Right lung (tissue), 5 donors: Measurements from ENCODE around the gene TRPV4. TPM values are rescaled to one million over a fixed set of nuclear protein-coding genes. Genes with fewer than 3 reads are reported as not detected.
"Not testable (repeated sequence)": the region's sequence is repeated elsewhere in the genome, so short reads cannot be mapped to it uniquely, and the experiment has no call there.

ENCODE experiments used
- DNase-seq, 2 donors: peaks; one replicate each; pipeline ENCODE4 v3.0.0-alpha.2; 2013
- polyA plus RNA-seq, 5 donors: library from polyadenylated mRNA; unstranded; fragments of 120-200 nt; gene quantifications; one replicate each; pipeline versions ENCODE4 v1.2.1 to v1.2.3, GENCODE V29; 2013; ENCODE audit warnings: inconsistent platforms in 1 of 5, low replicate concordance in 1 of 5; ENCODE audit not compliant: insufficient read length in 5 of 5, insufficient read depth in 1 of 5

The TRPV4 gene
- polyA plus RNA-seq, 5 donors = 2.6 to 4.0 (median 2.8) TPM

- no peak for DNase-seq
Observed at GRCh38 chr12:109861689-109862314, 28.6 kb upstream of the TRPV4 start.

- no peak for DNase-seq
Observed at GRCh38 chr12:109860977-109861376, 27.8 kb upstream of the TRPV4 start.

DNA sequence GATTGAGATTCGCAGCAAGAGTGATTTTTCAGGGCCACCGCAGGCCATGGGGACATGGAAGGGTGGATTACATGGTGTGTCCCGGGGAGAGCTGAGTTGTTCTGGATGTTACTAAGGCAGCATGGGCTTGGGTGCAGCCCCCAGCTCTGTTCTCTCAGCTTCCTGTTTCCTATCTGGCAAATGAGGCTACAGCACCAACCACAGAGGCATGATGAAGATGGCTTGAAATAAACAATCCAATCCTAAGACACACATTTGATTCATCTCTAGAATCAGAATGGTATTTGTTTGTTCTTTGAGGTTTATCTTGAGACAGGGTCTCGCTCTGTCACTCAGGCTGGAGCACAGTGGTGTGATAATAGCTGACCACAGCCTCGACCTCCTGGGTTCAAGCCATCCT is 25.6 kb upstream of the TRPV4 start:
- no peak for DNase-seq

- DNase-seq = no peak
Observed at GRCh38 chr12:109857715-109858114, 24.5 kb upstream of the TRPV4 start.

GRCh38 chr12:109855377-109855776 is 22.2 kb upstream of the TRPV4 start:
- no peak for DNase-seq

DNA sequence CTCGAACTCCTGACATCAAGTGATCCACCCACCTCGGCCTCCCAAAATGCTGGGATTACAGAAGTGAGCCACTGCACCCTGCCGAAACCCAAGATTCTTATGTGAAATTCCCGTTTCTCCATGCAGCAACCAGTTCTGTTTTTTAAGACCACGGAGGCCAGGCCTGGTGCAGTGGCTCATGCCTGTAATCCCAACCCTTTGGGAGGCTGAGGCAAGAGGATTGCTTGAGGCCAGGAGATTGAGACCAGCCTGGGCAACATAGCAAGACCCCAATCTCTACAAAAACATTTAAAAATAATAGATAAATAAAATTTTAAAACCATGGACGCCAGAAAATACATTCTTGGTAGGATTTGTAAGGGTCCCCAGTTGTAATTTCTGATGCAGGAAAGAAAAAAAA is 17.3 kb upstream of the TRPV4 start:
- DNase-seq = not testable (repeated sequence)

- DNase-seq = no peak
Observed at GRCh38 chr12:109847142-109847735, 14.0 kb upstream of the TRPV4 start.

DNA sequence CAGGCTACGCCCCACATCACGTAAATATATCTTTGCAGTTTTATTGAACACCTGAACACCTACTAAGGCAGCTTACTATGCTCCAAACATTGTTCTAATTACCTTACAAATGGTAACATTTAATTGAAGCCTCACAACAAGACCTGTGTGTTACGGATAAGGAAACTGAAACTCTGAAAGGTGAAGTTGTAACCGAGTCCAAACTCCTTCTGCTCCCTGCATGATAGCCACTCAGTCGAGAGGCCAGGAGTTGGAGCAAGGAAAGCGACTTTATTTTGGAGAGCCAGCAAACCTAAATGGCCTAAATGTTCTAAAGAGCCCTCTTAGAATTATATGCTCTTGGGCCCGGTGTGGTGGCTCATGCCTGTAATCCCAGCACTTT is 12.6 kb upstream of the TRPV4 start:
- DNase-seq = no peak

DNA sequence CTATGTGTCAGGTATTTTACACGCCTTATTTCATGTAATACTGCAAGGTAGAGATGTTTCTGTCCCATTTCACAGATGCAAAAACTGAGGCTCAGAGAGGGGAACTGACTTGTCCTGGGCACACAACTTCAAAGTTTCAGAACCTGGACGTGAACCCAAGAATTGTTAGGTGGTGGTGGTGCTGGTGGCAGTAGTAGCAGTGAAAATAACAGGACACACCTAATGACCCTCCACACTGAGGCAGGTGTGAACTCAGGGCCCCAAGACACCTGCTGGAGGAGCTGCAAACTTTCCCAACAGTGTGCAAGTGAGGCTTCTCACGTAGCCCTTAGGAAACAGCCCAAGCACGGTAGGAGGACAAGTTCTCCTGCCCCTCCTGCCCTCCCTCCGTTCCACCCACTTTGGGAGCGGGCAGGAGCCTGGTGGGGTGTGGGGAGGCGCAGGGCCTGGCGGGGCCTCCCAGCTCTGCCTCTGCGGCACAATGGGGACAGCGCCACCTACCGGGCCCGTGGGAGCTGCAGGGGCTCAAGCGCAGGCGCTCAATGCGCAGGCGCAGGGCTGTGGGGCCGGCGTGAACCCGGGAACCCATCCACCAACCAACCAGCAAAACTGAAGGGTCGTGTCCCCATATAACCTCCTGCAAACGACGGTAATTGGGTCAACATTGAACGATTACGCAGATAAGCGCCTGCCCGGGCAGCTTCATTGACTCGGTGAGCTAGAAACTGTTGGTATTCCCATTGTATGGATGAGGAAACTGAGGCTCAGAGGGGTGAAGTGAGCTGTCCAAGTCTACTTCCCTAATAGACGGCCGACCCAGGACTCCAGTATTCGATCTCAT is 12.0 kb upstream of the TRPV4 start:
- peak; percentile 70 to 83 for DNase-seq

DNA sequence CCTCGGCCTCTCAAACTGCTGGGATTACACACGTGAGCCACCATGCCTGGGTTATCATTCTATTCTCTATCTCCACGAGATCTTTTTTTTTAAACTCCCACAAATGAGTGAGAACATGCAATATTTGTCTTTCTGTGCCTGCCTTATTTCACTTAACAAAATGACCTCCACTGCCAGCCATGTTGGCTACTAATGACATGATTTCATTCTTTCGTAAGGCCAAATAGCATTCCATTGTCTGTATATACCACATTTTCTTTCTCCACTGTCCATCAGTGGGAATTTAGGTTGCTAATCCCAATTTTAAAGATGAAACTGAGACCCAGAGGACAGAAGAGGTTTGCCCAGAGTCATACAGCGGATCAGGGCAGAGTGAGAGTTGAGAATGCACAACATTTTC is 10.9 kb upstream of the TRPV4 start:
- DNase-seq = no peak

GRCh38 chr12:109842021-109842420 is 8.8 kb upstream of the TRPV4 start:
- DNase-seq = no peak

GRCh38 chr12:109841356-109841755 is 8.2 kb upstream of the TRPV4 start:
- DNase-seq = no peak

DNA sequence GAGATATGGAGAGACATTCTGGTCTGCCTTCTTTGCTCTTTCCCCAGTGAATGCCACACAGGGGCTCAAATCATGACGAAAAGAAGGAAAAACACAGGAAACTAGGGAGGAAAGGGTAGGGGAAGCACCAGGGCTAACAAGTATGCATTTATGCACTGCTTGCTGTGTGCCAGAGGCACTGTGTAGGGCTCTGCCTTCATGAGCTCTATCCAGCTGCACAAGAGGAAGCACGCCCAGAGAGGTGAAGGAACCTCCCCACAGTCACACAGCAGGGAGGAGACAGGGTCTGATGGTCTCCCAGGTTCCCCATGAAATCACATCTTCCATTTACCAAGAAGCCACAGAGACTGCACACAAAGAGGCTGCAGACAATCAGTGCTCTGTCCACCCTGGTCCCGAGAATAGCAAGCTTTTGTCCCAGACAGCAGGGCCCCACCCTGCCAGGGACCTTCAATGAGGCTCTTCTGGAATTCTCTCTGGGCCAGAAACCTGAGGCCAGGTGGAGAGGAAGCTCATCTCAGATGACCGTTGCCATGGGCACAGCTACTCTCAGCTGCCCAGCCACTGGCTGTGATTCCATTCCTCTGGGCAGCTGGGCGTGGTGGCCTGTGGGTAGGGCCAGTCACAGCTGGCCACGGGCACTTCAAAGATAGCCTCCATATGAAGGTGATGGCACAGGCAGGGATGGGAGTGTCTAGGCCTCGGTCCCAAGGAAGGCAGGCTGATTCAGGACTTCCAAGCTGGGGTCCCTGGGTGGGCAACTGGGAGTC is 7.3 kb upstream of the TRPV4 start:
- DNase-seq = no peak

GRCh38 chr12:109839444-109839843 is 6.2 kb upstream of the TRPV4 start:
- DNase-seq = no peak

DNA sequence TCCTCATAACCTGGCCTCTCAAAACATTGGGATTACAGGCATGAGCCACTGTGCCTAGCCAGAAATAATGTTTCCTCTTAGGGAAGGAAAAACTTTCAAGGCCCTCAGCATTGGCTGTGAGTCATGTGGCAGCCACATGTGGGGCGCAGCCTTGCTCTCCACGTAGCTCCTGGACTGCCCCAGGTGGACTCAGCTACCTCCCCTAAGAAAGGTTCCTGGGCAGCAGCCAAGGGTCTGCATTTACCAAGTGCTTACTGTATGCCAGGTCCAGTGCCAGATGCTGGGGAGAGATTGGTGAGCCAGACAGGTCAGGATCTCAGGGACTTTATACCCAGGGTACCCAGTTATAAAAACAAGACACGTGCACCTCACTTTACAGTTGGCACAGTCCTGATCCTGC is 3.7 kb upstream of the TRPV4 start:
- no peak for DNase-seq

GRCh38 chr12:109835827-109836226 is 2.6 kb upstream of the TRPV4 start:
- no peak for DNase-seq

GRCh38 chr12:109832541-109833306 is 474 bp downstream of the TRPV4 start:
- no peak for DNase-seq

- no peak for DNase-seq
Observed at GRCh38 chr12:109831929-109832328, 1.3 kb downstream of the TRPV4 start.

GRCh38 chr12:109831365-109831764 is 1.8 kb downstream of the TRPV4 start:
- DNase-seq = no peak

DNA sequence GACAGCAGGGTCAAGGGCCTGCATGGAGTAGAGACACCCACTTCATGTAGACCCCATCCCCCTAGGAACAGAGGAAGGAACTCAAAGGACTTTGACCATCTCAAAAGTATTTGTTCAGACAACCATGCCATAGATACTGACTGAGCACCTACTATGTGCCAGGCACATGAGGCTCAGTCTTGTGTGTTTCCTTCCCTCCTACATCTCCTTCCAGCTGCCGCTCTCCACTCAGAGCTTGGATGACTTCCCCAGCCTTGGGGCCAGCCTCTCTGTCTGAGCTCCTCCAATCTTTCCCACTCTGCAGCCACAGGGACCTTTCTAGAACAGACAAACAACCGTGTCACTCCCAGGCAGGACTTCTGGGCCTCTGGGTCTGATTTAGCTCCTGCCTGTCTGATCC is 2.5 kb downstream of the TRPV4 start:
- no peak for DNase-seq

- no peak for DNase-seq
Observed at GRCh38 chr12:109830267-109830666, 2.9 kb downstream of the TRPV4 start.

- no peak for DNase-seq
Observed at GRCh38 chr12:109829667-109830066, 3.5 kb downstream of the TRPV4 start.
